ENCODE measurements around the gene CDPF1.
A peak's percentile ranks its signal among the peaks of the same experiment; 100 is the strongest.

The CDPF1 gene

GRCh38 chr22:46250035-46250782, at the start of gene CDPF1:
Gene CDPF1, minus strand, starts transcription at chr22:46250293. Its CDS starts 2,009 bp downstream, at chr22:46248284.
- DNase-seq, result no peak

- no peak for DNase-seq
These were observed 49.0 kb upstream of the CDPF1 start for GRCh38 chr22:46299101-46299500.

- DNase-seq, result no peak
These were observed 47.2 kb upstream of the CDPF1 start for GRCh38 chr22:46297151-46297812.

- peak; percentile 83 for DNase-seq
These were observed 46.4 kb upstream of the CDPF1 start, which contains the start of gene GTSE1 for GRCh38 chr22:46296257-46297150. Gene GTSE1, plus strand, starts transcription at chr22:46296870. Its CDS starts 531 bp downstream, at chr22:46297401.

- no peak for DNase-seq
These were observed 45.3 kb upstream of the CDPF1 start for GRCh38 chr22:46295277-46295971.

- DNase-seq, result no peak
These were observed 44.7 kb upstream of the CDPF1 start for GRCh38 chr22:46294784-46295183.

GRCh38 chr22:46293577-46294260, 43.6 kb upstream of the CDPF1 start:
- DNase-seq, result no peak

- no peak for DNase-seq
These were observed 42.6 kb upstream of the CDPF1 start for GRCh38 chr22:46292732-46293131.

GRCh38 chr22:46292173-46292572, 42.1 kb upstream of the CDPF1 start:
- no peak for DNase-seq

- no peak for DNase-seq
These were observed 41.0 kb upstream of the CDPF1 start for GRCh38 chr22:46290843-46291785.

GRCh38 chr22:46290121-46290842, 40.2 kb upstream of the CDPF1 start:
- DNase-seq, result no peak

GRCh38 chr22:46289244-46289891, 39.3 kb upstream of the CDPF1 start:
- DNase-seq, result no peak

- DNase-seq, result no peak
These were observed 38.8 kb upstream of the CDPF1 start for GRCh38 chr22:46288846-46289243.

- no peak for DNase-seq
These were observed 38.0 kb upstream of the CDPF1 start for GRCh38 chr22:46287873-46288751.

GRCh38 chr22:46286941-46287872, 37.1 kb upstream of the CDPF1 start:
- DNase-seq, result no peak

- DNase-seq, result no peak
These were observed 35.9 kb upstream of the CDPF1 start for GRCh38 chr22:46286006-46286405.
